WERI-Rb-1 (cell line): ENCODE measurements around the gene SEC22C.

ENCODE experiments used
- DNase-seq: peaks from one replicate; pipeline ENCODE4 v3.0.0-alpha.2; 2020
- H3K27ac ChIP-seq: fragments of 250-450 bp; sonication (Bioruptor Pico); 2 replicates; pipeline ENCODE4 v1.5.1; 2020; ENCODE audit warnings: mild to moderate bottlenecking, moderate library complexity
- H3K27me3 ChIP-seq: fragments of 250-450 bp; sonication (Bioruptor Pico); 2 replicates; pipeline ENCODE4 v1.5.1; 2021; ENCODE audit warnings: mild to moderate bottlenecking, low read depth, moderate library complexity; ENCODE audit not compliant: insufficient read depth, severe bottlenecking
- H3K36me3 ChIP-seq: fragments of 250-450 bp; sonication (Bioruptor Pico); 2 replicates; pipeline ENCODE4 v1.5.1; 2020; ENCODE audit warnings: mild to moderate bottlenecking, moderate library complexity
- H3K4me3 ChIP-seq: 2 replicates; pipeline ENCODE4 v1.5.1; 2011; ENCODE audit warnings: low read depth, mild to moderate bottlenecking, control low read depth, low read length
- H3K9me3 ChIP-seq: fragments of 250-450 bp; sonication (Bioruptor Pico); 2 replicates; pipeline ENCODE4 v1.5.1; 2021; ENCODE audit warnings: mild to moderate bottlenecking, moderate library complexity; ENCODE audit not compliant: severe bottlenecking
- TF ChIP-seq, protein P1 (sequence below): IDR thresholded peaks from 2 replicates; pipeline ENCODE4 v1.5.1; 2011; ENCODE audit warnings: low read depth, mild to moderate bottlenecking, control low read depth, inconsistent platforms, low read length

The SEC22C gene

DNA sequence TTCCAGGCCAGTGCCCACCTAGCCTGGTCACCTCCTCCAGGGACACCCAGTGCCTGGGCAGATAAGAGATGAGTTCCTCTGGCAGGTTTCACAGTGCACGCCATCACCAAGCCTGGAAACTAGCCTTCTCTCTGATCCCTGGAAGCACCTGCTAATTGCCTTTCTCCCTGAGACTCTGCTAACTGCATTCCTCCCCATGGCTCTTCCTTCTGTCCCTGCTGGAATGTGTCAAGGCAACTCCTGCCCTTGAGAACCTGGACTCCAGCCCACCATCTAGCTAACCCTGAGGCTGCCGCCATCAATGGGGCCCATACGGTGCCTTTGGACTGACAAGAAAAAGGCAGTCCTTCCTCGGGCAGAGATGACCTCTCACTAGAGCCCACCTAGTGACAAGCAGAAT is 60.9 kb downstream of the SEC22C start:
- Histone ChIP-seq H3K27ac (no peak overlapping the region), H3K9me3 (no peaks in the 10 kb centered on the region), H3K27me3 (no peaks in the 10 kb centered on the region), H3K4me3 (no peak overlapping the region), H3K36me3 (no peaks in the 10 kb centered on the region)
- no peak for DNase-seq
- TF ChIP-seq, protein P1, sequence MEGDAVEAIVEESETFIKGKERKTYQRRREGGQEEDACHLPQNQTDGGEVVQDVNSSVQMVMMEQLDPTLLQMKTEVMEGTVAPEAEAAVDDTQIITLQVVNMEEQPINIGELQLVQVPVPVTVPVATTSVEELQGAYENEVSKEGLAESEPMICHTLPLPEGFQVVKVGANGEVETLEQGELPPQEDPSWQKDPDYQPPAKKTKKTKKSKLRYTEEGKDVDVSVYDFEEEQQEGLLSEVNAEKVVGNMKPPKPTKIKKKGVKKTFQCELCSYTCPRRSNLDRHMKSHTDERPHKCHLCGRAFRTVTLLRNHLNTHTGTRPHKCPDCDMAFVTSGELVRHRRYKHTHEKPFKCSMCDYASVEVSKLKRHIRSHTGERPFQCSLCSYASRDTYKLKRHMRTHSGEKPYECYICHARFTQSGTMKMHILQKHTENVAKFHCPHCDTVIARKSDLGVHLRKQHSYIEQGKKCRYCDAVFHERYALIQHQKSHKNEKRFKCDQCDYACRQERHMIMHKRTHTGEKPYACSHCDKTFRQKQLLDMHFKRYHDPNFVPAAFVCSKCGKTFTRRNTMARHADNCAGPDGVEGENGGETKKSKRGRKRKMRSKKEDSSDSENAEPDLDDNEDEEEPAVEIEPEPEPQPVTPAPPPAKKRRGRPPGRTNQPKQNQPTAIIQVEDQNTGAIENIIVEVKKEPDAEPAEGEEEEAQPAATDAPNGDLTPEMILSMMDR, result no peak

DNA sequence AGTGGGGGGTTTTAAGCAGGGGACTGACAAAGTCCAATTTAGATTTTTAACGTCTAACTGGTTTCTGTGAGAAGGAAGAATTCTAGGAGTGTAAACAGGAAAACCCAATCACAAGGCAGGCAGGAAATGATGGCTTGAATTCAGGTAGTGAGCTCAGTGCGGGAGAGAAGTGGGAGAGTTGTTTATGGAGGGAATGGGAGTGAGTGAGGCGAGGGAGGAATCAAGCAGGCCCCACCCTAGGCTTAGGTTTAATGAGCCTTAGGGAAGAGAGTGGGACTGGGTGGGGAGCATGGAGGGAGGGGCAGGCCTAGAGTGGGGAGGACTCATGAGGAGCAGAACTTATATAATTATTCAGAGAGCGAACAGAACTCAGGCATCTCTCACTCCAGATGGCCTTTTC is 61.4 kb downstream of the SEC22C start:
- DNase-seq, result no peak
- Histone ChIP-seq H3K27ac (no peak overlapping the region), H3K9me3 (no peaks in the 10 kb centered on the region)

DNA sequence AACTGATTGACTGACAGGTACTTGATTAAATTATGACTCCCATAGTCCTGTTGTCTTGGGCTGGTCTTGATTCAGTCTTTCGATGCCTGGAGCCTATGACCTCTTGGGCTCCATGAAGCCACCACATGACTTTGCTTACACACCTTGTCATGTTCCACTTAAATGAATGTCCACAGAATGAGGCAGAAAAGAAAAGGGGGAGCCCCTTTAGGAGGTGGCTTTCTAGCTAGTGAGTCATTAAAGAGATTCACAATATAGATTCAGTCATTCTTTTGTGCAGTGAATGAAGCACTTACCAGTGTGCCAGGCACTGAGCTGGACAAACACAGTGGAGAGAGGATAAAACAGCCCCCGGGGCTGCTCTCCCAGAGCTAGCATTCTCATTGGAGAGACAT is 62.2 kb downstream of the SEC22C start:
- Histone ChIP-seq H3K36me3 (no peaks in the 10 kb centered on the region), H3K4me3 (no peak overlapping the region), H3K9me3 (no peaks in the 10 kb centered on the region), H3K27me3 (no peaks in the 10 kb centered on the region), H3K27ac (no peak overlapping the region)
- no peak for DNase-seq
- TF ChIP-seq, protein P1, result no peak

More for the DNA sequence above, 61.4 kb downstream of the SEC22C start:
- Histone ChIP-seq H3K36me3 (no peaks in the 10 kb centered on the region), H3K4me3 (no peak overlapping the region), H3K27me3 (no peaks in the 10 kb centered on the region)
- TF ChIP-seq, protein P1, result no peak

DNA sequence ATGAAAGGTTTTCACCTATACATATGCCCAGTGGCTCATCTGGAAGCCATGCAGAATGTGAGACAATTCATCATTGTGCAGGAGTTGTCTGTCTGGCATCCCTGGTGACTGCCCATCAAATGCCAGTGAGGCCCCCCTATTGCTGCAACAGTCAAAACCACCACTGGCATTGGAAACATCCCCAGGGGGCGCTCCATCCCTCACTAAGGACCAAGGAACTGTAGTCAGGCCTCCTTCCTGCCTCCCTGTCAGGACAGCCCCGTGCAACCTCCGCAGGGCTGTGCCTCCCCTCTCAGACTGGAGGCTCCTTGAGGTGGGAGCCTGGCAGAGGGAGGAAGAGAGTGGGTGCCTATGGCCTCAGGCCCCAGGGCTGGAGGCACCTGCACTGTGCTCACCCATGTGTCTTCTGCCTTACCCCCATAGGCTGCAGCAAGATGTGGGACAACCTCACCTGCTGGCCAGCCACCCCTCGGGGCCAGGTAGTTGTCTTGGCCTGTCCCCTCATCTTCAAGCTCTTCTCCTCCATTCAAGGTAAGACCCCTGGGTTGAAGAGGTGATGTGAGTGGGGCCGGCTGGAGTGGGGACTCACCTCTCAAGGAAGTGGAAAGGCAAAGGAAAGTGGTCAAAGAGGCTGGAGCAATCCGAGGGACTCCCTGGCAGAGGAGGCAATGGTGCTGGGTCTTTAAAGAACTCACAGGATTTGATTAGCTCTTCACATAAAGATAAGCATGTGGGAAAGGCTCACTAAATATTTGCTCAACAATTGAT is 62.8 kb downstream of the SEC22C start:
- peak; percentile 82 for DNase-seq
- Histone ChIP-seq H3K4me3 (no peak overlapping the region), H3K36me3 (no peaks in the 10 kb centered on the region), H3K27me3 (no peaks in the 10 kb centered on the region), H3K9me3 (no peaks in the 10 kb centered on the region), H3K27ac (no peak overlapping the region)
- TF ChIP-seq, protein P1, result peak; percentile 86

DNA sequence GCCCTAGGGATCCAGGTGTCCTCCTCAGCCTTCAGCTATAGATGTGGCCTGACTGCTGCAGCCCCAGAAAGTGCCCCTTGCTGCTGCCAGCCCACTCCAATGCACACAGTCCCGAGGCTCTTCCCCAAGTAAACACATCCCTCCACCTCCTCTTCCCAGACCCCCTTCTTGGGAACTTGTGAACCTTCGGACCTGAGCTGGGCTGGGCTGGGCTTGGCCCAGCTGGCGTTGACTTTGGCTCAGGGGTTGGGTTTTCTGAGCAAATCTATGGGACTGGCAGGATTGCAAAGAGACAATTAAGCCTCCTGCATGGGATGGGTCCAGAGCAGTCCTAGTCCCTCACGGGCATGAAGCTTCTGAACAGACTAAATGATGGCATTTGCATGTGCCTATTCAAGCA is 64.7 kb downstream of the SEC22C start:
- Histone ChIP-seq H3K27ac (no peak overlapping the region), H3K27me3 (no peaks in the 10 kb centered on the region)
- DNase-seq, result no peak

More for the DNA sequence above, 64.7 kb downstream of the SEC22C start:
- no peaks in the 10 kb centered on the region for H3K9me3 ChIP-seq
- H3K4me3 ChIP-seq, result no peak overlapping the region
- no peaks in the 10 kb centered on the region for H3K36me3 ChIP-seq
- TF ChIP-seq, protein P1, result no peak
